GM12864 (cell line): ENCODE data around the gene INPP4B.

ENCODE experiments used
- DNase-seq: peaks from one replicate; pipeline ENCODE4 v3.0.0-alpha.2; 2011; ENCODE audit warnings: low read depth
- H3K4me3 ChIP-seq: 2 replicates; pipeline ENCODE4 v1.5.1; 2011; ENCODE audit warnings: mild to moderate bottlenecking, low read depth, low read length, control low read depth
- TF ChIP-seq, protein P1 (sequence below): IDR thresholded peaks from 2 replicates; pipeline ENCODE4 v1.5.1; 2011; ENCODE audit warnings: low read depth, mild to moderate bottlenecking, moderate library complexity, low read length, control low read depth, inconsistent platforms; ENCODE audit errors: missing control alignments

The INPP4B gene

DNA sequence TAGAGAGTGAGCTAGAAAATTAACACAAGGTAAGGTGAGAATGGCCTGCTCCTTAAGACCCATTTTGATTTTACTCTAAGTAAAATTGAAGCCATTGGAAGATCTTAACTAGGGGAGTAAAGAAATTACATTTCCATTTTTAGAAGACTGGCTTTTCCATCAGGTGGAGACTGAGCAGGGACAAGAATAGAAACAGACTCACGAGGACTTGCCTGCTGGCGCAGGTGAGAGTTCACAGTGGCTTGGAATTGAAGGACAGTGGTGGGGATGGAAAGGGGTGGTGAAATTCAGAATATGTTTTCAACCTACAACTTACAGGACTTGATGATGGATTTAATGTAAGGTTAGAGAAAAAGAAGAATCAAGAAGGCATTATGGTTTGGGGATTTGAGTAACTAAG, 427.4 kb downstream of the INPP4B start:
- no peak for DNase-seq
- TF ChIP-seq, protein P1, sequence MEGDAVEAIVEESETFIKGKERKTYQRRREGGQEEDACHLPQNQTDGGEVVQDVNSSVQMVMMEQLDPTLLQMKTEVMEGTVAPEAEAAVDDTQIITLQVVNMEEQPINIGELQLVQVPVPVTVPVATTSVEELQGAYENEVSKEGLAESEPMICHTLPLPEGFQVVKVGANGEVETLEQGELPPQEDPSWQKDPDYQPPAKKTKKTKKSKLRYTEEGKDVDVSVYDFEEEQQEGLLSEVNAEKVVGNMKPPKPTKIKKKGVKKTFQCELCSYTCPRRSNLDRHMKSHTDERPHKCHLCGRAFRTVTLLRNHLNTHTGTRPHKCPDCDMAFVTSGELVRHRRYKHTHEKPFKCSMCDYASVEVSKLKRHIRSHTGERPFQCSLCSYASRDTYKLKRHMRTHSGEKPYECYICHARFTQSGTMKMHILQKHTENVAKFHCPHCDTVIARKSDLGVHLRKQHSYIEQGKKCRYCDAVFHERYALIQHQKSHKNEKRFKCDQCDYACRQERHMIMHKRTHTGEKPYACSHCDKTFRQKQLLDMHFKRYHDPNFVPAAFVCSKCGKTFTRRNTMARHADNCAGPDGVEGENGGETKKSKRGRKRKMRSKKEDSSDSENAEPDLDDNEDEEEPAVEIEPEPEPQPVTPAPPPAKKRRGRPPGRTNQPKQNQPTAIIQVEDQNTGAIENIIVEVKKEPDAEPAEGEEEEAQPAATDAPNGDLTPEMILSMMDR = no peak
- H3K4me3 ChIP-seq = no peak overlapping the region

DNA sequence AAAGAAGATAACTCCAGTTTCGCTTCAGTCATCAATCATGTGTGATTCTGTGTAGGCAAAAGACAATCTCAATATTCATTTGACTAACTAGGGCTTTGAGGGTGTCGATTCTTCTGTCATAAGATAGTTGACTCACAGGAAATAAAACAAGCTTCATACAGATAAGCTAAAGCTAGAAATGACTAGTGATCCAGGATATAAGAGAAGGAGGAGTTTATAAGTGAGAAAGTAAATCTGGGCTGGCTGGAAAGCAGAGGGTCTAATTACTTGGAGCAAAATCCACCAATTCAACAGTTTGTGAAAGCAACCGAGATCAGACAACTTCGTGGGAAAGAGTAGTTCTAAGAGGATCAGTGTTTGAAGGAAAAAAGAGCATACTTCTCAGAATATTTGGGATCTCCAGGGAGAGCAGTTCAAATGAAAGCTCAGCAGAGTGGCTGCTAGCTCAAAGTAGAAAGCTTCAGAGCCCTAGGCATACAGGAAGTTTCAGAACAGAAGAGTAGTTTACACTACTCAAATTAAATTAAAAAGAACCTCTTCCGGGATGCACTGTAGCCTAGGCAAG, 429.3 kb downstream of the INPP4B start:
- TF ChIP-seq, protein P1 = no peak
- H3K4me3 ChIP-seq = no peak overlapping the region
- no peak for DNase-seq

DNA sequence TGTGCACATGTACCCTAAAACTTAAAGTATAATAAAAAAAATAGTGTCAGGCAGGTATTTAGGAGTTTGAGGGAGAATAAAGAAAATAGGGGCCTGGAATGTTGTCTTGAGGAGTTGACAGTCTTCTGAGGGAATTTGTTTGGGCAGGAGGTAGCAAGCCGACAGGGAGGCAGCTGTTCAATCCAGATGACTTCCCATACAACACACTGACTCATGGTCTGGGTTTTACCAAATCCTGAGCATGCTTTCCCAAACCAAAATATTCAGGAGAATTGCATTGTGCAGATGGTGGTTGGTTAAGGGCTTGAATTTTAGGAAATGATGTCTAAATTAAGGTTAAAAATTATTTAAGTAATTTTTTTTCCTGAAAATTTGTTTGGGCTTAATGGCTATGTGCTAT, 430.0 kb downstream of the INPP4B start:
- no peak overlapping the region for H3K4me3 ChIP-seq
- TF ChIP-seq, protein P1 = no peak
- DNase-seq = no peak

DNA sequence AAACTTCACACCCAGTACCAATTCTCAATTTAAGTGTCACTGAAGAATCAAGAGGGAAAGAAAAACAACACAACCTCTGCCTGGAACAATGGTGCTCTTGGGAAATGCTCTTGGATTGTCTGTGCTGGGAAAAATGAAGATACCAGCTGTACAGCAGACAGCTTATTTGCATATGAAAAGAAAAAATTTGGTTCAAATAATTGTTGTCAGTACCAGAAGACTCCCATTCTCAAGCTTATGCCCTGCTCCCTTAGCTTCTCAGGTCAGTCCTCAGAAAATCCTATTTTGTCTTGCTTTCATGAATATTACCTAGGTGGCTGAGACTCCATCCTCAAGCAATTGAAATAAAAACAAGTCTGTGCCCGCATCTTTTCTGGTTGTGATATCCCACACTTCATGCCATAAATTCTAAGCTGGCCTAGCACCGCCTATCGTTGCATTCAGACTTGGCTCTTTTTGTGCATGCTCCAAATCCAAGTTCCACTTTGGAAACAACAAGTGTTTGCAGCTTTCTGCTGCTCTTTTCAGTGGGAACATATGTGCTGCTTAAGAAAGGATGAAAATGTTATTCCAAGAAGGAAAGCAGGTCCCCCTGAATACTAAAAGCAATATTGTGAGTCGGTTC, 431.6 kb downstream of the INPP4B start:
- DNase-seq = no peak
- TF ChIP-seq, protein P1 = no peak
- H3K4me3 ChIP-seq = no peak overlapping the region

DNA sequence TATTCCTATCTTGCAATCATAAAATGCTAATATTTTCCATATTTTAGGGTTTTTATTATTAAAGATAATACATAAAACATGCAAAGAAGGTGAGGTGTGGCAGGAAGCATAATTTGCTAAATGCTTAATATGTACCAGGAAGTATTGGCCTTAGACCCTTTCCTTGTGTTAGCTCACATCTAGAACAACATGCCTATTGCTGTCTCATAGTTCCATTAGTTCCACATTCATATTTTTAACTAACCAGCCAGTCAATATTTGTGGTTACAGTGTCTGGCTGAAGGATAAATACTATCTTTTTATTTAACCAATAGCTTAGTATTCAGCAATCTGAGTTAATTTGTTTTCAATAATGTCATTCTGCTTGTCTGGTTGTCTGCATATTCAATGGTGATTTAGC, 432.6 kb downstream of the INPP4B start:
- H3K4me3 ChIP-seq = no peak overlapping the region
- TF ChIP-seq, protein P1 = no peak
- DNase-seq = no peak

DNA sequence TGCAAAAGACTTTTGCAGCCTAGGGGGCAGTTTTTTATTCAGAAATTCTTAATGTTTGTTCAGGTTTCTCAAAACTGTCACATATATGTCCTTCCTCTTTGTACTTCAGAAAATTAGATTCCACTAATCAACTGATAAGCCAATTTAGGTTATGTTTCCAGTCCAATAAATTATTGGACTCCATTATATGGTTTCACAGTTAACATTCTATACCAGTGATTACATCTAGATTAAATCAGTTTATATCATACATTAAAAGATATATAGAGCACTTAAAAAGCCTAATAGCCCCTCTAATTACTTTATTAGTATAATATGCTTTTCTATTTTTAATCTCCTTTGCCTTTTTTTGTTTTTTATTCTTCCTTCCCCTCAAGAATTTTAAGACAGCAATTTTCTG, 434.1 kb downstream of the INPP4B start:
- H3K4me3 ChIP-seq = no peak overlapping the region
- TF ChIP-seq, protein P1 = no peak
- DNase-seq = no peak

DNA sequence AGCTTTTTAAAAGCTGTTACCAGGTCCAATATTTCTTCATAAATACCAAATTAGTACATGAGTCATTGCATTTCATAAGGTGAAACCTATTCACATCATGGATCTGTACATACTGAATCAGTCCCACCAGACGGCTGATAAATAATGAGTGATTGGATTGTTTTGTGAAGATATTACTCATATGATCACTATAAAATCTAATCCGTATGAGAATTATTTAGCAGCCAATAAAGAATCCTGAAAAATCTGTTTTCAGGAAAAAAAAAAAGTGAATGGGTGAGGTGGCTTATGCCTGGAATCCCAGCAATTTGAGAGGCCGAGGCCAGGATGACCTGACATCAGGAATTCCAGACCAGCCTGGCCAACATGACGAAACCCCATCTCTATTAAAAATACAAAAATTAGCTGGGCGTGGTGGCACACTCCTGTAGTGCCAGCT, 438.1 kb downstream of the INPP4B start:
- no peak overlapping the region for H3K4me3 ChIP-seq
- no peak for DNase-seq
- TF ChIP-seq, protein P1 = no peak
